Hematopoietic multipotent progenitor cell treated with erythropoietin and hydrocortisone succinate and interleukin-3 and kit ligand, for 4 days (in vitro differentiated cells): ENCODE results near the gene SLC25A47.
"Not testable (repeated sequence)": the region's sequence is repeated elsewhere in the genome, so short reads cannot be mapped to it uniquely, and the experiment has no call there.

ENCODE experiments used
- DNase-seq: peaks from one replicate; pipeline ENCODE4 v3.0.0-alpha.2; 2015

SLC25A47 gene, protein sequence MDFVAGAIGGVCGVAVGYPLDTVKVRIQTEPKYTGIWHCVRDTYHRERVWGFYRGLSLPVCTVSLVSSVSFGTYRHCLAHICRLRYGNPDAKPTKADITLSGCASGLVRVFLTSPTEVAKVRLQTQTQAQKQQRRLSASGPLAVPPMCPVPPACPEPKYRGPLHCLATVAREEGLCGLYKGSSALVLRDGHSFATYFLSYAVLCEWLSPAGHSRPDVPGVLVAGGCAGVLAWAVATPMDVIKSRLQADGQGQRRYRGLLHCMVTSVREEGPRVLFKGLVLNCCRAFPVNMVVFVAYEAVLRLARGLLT

DNA sequence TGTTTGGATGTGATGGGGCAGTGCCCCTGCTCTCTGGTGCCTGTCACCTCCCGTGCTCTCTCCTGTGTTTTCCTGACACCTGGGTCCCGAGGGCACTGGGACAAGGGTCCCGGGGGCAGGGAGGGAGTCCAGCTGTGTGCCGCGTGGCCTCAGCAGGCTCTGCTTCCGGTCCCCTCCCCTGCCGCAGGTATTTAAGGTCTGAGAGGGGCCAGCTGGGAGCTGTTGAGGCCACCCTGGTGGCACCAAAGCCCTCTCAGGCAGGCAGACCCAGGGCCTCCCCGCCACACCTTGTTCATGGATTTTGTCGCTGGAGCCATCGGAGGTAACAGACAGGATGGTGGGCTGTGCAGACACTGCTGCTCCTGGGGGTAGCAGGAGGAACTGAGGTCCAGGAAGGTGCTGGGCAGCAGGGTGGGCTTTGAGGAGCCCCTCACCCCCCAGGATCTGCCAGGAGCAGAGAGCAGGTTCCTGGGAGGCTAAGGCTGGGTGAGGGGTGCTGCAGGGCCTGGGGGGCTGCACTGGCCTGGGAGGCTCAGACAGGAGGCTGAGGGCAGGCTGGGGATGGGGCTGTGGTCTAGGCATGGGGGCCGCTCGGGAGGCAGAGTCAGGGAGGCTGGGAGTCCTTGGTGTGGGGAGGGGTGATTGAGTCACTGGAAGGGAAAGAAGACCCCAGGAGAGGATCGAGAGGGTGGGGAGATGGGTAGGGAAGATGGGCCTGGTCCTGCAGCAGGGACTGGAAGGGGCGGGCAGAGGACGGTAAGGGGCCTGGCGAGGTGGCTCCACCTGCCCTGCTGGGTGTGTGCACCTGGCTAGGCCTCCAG, at the start of gene SLC25A47:
TSS of gene SLC25A47 (plus strand) at position 219 of the 821 bp plus-strand sequence. CDS start at position 295, 76 bp downstream.
- DNase-seq = no peak

DNA sequence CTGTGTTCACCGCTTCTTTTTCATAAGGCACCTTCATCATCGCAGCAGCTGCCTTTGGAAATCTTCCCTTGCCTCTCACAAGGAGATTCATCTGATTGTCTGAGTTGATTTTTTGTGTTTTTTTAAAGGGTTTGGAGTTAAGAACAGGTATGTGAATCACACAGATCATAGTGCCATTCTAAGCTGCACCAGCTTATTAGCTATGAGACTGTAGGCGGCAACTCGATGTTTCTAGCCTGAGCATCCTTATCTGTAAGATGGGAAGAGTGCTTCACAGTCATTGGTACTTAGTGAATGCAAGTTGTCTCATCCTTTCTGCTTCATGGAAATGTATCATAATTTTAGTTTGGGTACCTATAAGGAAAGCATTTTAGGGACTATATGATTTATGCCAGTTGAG, 48.9 kb upstream of the SLC25A47 start:
- no peak for DNase-seq

DNA sequence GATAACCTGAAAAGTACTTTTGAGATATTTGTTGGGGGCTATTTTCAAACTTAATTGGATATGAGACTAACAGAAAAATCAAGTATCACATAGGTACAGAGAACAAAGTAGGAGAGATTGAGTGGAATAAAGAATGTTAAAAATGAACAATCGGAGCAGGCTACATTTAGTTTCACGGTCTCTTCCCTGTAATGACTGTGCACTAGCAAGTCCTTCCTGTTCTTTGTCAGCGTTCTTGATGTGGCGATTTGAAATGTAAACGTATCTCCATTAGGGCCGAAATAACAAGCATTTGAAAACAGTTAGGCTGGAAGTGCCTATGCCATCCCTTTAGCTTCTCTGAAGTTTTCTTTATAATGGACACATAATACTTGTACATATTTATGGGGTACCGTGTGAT, 47.9 kb upstream of the SLC25A47 start:
- DNase-seq = peak; percentile 50

DNA sequence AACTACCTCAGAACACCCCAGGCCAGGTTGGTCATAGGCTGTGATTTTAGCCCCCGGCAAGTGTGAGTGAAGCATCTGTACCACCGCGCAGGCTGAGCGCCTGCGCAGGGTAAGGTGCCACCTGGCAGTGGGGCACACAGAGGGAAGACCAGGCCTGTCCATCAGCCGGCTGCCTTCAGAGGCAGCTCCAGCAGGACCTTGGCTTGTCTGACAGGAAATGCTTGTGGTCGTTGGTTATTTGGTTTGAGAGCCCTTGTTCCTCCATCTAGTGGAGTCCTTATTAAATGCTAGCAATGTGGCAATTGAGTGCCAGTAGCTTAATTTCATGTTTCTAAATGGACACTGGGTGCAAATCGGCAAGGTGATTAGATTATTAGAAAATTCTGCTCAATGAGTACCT, 44.4 kb upstream of the SLC25A47 start:
- peak; percentile 87 for DNase-seq

DNA sequence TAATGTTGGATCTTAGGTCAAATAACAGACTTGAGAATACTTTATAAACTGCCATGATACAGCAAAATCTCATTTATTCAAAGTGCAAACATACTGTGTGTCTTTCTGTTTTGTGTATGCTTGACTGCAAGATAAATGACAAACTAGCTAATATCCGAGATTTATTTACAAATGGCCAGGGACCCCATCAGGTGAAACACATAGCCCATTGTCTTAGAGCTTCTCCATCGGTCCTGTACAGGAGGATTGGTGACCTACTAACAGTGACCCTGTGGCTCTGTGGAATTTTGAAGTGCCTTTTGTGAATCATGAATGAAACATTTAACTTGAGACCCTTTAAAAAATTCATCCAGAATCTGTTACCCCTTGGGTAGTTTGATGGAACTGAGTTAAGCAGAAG, 44.0 kb upstream of the SLC25A47 start:
- no peak for DNase-seq

DNA sequence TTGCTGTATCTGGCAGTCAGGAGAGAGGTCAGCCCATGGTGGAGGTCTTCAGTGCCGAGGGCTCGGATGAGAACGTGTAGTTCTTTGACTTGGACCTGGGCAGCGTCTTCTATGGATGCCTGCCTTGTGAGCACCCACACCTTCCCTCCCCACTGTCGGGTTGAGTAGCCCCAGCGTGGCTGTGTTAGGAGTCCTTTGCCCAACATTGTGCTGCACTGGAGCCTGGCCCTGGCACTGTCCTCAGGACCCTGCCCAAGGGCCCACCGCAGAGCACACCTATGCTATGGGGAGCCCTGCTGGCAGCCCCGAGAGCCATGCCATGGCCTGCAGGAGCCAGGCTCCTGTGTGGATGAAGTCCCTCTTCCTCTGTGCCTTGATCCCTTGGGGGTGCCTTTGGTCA, 43.6 kb upstream of the SLC25A47 start:
- no peak for DNase-seq

DNA sequence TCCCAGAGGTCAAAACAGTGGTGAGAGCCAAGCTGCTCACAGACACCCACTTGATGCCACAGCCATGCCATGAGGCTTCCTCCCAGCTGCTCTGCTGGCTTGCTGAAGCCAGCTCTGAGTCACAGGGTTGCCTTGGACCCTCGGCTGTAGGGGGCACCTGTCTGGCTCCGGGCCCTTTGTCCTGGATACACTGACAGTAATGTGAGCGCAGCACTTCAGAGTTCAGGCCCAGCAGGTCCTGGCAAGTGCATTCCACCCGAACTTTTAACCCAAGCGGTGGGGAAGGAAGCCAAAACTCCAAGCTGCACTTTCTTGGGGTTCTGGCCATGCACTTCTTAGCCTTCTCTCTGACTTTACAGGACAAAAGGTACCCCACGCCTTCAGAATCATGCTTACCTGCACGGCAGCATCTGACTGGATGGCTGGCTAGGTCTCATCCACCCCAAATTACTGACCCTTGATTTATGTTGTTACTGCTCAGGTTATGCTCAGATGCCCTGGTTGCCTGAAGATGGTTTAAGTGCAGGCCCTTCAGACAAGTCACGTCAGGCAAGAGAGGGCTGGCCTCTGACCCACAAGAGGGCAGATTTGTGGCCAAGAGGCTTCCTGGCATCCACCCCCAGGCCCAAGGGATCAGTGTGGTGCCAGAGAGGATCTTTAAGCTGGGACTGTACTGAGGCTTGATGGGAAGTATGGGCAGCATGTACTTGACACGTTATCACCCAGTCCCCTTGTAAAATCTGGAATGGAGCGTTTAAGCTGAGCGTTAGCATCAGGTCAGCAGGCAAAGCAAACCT, 41.7 kb upstream of the SLC25A47 start:
- DNase-seq = no peak

DNA sequence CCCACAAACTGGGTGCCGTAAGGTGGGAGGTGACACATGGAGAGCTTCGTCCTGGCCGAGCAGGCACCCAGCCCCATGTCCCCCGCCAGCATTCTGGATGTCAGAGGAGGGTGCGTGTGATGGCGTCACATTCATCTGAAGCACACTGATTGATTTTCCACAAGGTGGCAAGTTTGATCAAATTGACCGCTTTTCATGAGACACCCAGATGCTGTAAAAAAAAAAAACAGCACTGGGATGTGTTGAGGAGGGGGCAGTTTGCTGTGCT, 41.1 kb upstream of the SLC25A47 start:
- DNase-seq = no peak

DNA sequence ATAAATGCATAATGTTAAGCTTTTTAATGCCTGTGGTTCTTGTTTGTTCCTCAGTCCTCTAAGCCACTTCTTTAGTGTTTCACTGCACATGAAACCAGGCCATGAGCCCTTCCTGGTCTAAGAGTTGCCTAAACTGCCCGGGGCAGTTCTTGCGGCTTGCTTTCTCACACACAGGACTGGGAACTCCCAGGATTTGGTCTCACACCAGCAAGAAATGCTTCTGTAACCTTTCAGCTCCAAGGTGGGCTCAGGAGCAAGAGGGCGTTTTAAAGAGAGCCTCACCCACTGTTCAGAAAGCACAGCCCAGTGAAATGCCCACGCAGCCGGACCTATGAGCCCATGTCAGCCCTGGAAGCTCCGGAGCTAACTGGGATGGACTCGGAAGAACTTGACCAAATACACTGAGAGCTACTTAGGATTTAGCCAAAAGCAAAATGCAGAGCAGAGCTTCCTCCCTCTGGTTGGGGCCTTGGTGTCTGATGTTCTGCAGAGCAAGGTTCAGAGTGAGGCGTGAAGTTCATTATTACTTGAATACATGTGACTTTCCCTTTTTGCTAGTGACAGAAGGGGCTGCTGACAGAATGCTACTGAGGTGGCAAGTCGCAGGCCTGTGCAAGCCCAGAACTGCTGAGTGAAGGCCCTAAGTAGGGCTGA, 40.2 kb upstream of the SLC25A47 start:
- no peak for DNase-seq

DNA sequence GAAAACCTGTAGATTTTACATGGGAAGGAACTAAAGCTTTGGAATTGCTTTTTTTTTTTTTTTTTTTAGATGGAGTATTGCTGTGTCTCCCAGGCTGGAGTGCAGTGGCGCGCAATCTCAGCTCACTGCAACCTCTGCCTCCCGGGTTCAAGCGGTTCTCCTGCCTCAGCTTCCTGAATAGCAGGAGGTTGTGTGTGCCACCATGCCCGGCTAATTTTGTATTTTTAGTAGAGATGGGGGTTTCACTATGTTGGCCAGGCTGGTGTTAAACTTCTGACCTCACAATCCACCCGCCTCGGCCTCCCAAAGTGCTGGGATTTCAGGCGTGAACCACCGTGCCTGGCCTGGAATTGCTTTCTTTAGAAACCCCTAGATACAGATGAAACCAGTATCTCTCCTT, 39.7 kb upstream of the SLC25A47 start:
- not testable (repeated sequence) for DNase-seq

DNA sequence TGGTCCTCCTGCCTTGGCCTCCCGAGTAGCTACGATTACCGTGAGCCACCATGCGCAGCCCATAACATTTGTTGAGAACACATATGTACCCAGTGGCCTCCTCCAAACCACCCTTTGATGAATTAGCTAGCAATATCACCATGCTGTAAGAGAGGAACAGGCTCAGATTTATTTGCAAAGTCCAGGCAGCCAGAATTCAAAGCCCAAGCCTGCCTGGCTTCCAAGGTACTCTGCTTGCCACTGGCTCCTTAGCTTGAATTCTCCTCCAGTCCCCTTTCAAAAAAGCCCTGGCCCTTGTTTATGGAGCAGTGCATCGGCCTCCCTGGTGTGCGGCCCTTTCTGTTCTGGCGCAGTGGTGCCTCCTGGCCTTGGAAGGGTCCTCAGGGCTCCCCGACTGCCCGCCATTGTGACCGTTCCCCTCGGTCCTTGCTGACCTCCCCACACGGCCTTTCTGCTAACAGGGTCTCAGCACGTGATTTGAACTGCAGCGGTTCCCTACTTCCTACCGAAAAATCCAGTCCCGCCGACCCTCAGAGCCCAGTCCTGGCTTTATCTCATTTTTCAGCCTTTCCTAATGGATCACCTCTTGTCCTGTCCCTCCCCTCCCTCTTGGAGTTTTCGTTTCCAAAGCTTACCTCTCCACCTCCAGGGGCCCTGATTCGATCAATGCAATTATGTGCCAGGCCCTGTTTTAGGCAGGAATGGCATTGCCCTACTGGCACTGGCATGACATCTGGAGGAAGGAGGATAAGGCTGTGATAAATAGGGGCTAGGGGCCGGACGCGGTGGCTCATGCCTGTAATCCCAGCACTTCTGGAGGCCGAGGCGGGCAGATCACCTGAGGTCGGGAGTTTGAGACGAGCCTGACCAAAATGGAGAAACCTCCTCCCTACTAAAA, 38.9 kb upstream of the SLC25A47 start:
- DNase-seq = no peak

DNA sequence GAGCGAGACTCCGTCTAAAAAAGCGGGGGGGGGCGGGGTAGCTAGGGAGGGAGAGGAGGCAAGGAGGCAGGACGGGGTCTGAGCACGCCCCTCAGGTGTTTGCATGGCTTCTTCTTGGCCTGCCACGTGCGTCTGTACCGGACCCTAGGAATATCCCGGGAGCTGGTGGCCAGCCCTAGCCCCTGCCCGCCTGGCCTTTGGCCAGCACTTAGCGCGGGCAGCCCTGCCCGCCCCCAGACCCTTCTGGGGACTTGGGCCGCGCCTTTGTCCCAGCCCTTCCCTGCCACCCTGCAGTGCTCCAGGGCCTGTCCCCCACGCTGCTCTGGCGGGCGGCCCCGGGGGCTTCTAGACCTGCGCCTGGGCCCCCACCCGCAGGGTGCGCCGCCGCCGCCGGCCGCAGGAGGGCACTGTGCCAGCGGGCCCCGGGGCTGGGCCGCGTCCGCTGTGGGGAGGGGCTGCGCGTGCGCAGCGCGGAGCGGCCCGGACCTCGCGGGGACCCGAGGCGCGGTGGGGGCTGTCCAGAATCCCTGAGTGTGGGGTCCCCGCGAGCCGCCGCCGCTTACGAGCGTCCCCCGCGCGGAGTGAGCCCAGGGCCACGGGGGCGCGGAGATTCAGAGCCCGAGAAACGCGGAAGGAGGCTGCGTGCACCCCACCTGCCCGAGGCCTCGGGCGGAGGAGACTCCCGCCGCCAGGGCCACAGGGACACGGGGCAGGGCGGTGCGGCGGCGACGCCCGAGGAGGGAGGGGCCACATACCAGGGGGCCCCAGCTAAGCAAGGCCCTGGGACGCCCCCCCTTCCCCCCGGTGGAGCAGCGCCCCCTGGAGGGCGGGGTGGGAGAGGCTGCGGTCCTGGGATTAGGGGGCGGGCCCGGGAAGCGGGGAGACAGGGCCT, 37.9 kb upstream of the SLC25A47 start:
- peak; percentile 90 for DNase-seq

DNA sequence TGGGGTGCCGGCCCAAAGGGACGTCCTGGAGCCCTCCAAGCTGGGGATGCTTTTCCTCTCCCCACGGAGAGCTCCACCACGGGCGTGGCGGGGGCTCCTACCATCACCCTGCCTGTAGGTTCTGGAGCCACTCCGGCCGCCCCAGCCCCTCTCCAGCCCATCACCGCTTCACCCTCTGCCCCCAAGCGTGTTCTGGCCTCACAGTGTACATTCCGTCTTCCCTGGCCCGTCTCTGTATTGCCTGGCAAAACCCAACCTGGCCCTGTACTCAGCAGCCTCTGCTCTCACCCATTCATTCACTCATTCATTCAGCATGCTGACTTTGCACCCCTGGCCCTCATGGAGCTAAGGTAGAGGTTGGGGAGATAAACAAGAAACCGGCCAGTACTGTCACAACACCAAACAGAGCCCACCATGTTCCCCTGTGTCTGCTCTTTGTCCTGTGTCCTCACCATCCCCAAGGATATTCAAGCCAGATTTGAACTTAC, 37.2 kb upstream of the SLC25A47 start:
- DNase-seq = no peak

DNA sequence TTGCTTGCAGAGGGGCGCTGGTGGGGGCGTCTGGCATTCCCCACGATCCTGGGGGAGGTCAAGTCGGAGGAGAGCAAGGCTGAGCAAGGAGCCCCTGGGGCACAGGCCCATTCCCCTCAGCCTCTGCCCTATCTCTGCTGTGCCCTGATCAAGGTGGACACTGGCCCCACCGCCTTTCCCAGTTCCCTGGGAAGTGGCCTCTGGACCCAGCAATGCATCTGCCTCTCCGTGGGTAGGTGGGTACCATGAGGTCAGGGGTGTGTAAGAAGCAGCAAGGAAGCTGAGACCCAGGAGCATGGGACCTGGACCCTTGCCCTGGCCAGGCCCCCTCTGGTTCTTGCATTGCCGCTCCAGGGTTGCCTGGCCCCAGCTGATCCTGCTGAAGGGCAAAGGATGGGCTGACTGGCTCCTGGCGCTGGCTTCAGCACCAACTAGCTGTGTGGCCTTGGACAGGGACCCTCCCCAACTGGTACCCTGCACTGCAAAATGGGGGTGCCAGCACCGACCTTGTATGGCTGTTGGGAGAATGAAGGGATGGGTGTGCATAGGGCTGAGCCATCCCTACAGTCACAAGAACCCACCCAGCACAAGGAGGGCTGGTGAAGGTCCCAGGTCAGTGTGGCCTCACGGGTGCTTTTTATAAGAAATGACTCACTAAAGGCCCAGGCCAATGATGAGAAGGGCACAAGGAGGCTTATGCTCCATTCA, 36.5 kb upstream of the SLC25A47 start:
- DNase-seq = no peak

DNA sequence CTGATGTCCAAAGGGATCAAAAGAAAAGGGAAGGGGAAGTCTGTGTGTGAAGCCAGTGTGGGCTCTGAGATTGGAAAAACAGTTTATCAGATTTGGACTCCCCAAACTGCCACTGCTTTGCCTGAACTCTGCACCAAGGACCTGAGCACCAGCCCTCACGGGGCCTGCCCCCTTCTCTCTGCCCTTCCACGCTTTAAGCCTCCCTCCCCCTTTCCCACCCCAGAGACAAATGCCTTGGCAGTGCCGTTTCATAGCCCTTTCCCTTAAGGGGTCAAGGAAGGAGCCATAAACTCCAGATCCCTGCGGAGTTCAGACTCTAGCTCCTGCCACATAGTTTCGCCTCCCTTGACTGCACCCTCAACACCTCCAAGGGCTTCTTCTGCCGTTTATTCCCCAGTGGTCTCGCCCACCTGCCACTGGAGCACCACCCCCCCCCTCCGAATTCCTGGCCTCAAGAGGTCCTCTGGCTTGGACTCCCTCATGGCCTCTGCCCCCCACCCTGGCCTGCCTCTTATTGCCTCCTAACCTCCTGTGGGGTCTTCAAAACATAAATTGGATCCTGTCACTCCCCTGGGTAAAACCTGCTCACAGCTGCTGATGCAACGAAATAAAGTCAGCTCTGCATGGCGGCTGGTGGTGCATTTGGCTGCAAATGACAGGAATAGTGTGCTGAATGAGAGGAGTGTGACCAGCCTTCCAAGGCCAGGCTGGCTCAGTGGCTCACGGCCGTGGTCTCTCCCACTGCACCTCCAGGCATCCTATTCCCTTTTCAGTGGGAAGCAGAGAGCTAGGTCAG, 35.7 kb upstream of the SLC25A47 start:
- no peak for DNase-seq

DNA sequence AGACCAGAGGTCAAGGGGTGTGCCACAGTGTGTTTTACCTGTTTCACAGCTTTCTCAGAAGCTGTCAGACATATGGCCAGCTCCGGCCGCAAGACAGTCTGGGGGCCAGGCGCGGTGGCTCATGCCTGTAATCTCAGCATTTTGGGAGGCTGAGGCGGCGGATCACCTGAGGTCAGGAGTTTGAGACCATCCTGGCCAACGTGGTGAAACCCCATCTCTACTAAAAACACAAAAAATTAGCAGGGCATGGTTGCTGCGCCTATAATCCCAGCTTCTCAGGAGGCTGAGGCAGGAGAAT, 35.2 kb upstream of the SLC25A47 start:
- DNase-seq = not testable (repeated sequence)

DNA sequence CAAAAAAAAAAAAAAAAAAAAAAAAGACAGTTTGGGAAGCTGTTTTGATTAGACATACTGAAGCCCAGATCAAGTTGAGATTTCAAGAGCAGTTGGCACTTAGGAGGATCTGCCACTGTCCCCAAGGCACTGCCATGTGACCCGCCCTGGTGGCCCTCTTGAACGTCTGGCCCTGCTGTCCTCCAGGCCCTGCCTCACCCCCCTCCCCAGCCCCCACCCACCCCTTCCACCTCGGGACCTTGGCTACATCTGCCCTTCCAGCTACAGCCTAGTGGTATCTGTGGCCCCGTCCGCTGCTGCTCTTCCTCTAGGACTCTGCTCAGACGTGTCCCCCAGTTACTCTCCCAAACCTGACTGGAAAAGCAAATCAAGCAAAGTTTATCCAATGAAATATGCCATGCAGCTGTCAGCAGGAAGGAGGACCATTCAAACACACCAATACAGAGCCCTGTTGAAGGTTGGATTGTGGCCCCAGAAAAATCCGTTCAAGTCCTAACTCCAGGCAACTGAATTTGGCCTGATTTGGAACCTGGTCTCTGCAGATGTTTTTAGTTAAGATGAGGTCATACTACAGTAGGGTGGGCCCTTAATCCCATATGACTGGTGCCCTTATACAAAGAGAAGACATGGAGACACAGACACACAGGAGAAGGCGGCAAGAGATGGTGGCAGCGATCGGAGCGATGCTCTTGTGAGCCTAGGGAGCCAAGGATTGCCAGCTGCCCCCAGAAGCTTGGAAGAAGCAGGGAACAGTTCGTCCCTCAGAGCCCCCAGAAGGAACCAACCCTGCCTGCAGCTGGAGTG, 34.6 kb upstream of the SLC25A47 start:
- DNase-seq = no peak

DNA sequence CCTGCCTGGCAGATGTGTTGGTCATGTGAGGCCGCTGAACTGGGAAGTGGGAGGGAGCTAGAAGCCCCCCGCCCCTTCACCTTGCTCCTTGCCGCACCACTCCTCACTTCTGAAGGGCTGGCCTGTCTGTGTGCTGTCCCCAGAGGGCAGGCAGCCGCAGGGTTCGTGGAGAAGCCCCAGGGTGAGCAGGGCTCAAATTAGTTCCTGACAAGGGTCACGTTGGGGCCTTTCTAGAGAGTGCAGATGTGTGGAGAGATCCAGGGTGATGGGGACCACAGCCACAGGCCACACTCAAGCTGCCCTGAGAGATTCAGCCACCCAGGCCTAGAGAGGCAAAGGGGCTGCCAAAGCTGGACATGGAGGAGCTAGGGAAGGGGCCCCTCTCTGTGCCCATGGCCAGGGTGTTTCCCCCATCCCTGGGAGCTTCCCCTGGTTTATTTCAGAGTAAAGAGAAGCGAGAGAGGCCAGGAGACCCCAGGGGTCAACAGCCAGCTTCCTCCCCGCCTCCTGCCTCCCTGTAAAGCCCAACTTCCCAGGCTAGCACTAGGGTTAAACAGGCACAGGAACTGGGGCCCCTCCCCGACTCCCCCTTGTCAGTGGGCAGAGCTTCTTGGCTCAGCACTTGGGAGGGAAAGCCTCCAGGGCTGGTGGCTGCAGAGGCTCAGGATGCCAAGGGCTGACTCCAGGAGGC, 33.1 kb upstream of the SLC25A47 start:
- DNase-seq = peak; percentile 60
